Posterior vena cava (tissue), 2 donors: ENCODE results near the gene INPP4A. TPM values are rescaled to one million over a fixed set of nuclear protein-coding genes. Genes with fewer than 3 reads are reported as not detected.

Experiments
- DNase-seq: peaks from one replicate; pipeline ENCODE4 v3.0.0-alpha.2; 2020; ENCODE audit warnings: low spot score
- intact Hi-C, 2 donors: fragments of 100-400 bp; cut with DNase I; formaldehyde crosslinking; loops; one replicate each; pipeline versions ENCODE4 v1.14.1 to v1.14.2; 2022 to 2023
- total RNA-seq, 2 donors: library from RNA; stranded (reverse); fragmentation: NEBNext Ultra II Directional; extraction: Animal tissue kit (Norgen Biotek cat#: 25700); gene quantifications; one replicate each; pipeline ENCODE4 v1.2.1, GENCODE V29; 2021
- donor health status: DM: yes; HTN: yes; CAD: no.
- donor health status: DM: yes; HTN: yes; CAD: no.

Gene INPP4A
- total RNA-seq, 2 donors from 2014 or later: 31.5 to 42.9 TPM

- DNase-seq: no peak
- intact Hi-C loops: no loop called here
Measured at GRCh38 chr2:98634406-98635092, 189.9 kb downstream of the INPP4A start.

GRCh38 chr2:98637401-98638147 is 192.9 kb downstream of the INPP4A start:
- no peak for DNase-seq
- intact Hi-C loops: no loop called here

- DNase-seq: no peak
- intact Hi-C loops: no loop called here
Measured at GRCh38 chr2:98643496-98644100, 198.9 kb downstream of the INPP4A start.

Other genes with a start within 250 kb of the INPP4A start
- under 1 TPM; 0.19 to 0.38 TPM for gene CNGA3, start 98.4 kb upstream of the INPP4A start, total RNA-seq
- 10 to 100 TPM; 19.5 to 25.5 TPM for gene COA5, start 163.7 kb downstream of the INPP4A start, total RNA-seq
- 10 to 100 TPM; 36.3 to 45.6 TPM for gene UNC50, start 163.7 kb downstream of the INPP4A start, total RNA-seq